HL-60 (cell line): ENCODE results near the gene RAB36.

Source experiments
- DNase-seq, 2 experiments: peaks; one replicate each; pipeline ENCODE4 v3.0.0-alpha.2; 2010 to 2020; ENCODE audit warnings: low read depth in 1 of 2, low spot score in 1 of 2
- H3K27ac ChIP-seq: fragments of 250-450 bp; sonication (Bioruptor Pico); replicated peaks from 2 replicates; pipeline ENCODE4 v1.5.1; 2020; ENCODE audit warnings: mild to moderate bottlenecking, moderate library complexity
- H3K27me3 ChIP-seq: fragments of 250-450 bp; sonication (Bioruptor Pico); 2 replicates; pipeline ENCODE4 v1.5.1; 2021; ENCODE audit warnings: mild to moderate bottlenecking, moderate library complexity; ENCODE audit not compliant: insufficient read depth, poor library complexity, severe bottlenecking
- H3K4me3 ChIP-seq: replicated peaks from 2 replicates; pipeline ENCODE4 v1.5.1; 2011; ENCODE audit warnings: mild to moderate bottlenecking, control low read depth, low read length; ENCODE audit not compliant: insufficient read depth
- CTCF ChIP-seq: IDR thresholded peaks from one replicate; pipeline ENCODE4 v1.5.1; 2011; ENCODE audit warnings: low read length, control low read depth, inconsistent platforms; ENCODE audit not compliant: insufficient read depth
- GABPA ChIP-seq: IDR thresholded peaks from 2 replicates; pipeline ENCODE4 v1.6.1; 2012; ENCODE audit warnings: low read depth
- POLR2AphosphoS5 ChIP-seq: IDR thresholded peaks from 2 replicates; pipeline ENCODE4 v1.6.1; 2012; ENCODE audit warnings: low read depth
- REST ChIP-seq: IDR thresholded peaks from 2 replicates; pipeline ENCODE4 v1.6.1; 2012; ENCODE audit warnings: low read depth; ENCODE audit not compliant: insufficient replicate concordance
- SPI1 ChIP-seq: IDR thresholded peaks from 2 replicates; pipeline ENCODE4 v1.6.1; 2012; ENCODE audit warnings: low read depth, mild to moderate bottlenecking, borderline replicate concordance

RAB36 gene

GRCh38 chr22:23123804-23124254 is 21.4 kb upstream of the RAB36 start:
- DNase-seq, result no peak
- Histone ChIP-seq H3K27me3 (no peaks in the 10 kb centered on the region), H3K4me3 (no peak overlapping the region), H3K27ac (no peak overlapping the region)
- TF ChIP-seq CTCF, result no peak
- TF ChIP-seq SPI1, result no peak
- no peak for TF ChIP-seq REST
- TF ChIP-seq POLR2AphosphoS5, result no peak
- no peak for TF ChIP-seq GABPA

GRCh38 chr22:23124611-23125511 is 20.4 kb upstream of the RAB36 start:
- Histone ChIP-seq H3K4me3 (no peak overlapping the region), H3K27me3 (no peaks in the 10 kb centered on the region), H3K27ac (no peak overlapping the region)
- DNase-seq, result no peak
- TF ChIP-seq SPI1 (no peak), CTCF (no peak), GABPA (no peak), REST (no peak), POLR2AphosphoS5 (no peak)

- H3K27me3 ChIP-seq, result no peaks in the 10 kb centered on the region
- no peak for TF ChIP-seq REST
- no peak for TF ChIP-seq SPI1
- no peak for TF ChIP-seq GABPA
- TF ChIP-seq CTCF, result no peak
- no peak for TF ChIP-seq POLR2AphosphoS5
- no peak overlapping the region for H3K27ac ChIP-seq
- no peak overlapping the region for H3K4me3 ChIP-seq
- DNase-seq, result no peak
These were observed 19.7 kb upstream of the RAB36 start for GRCh38 chr22:23125512-23126103.
